Hematopoietic multipotent progenitor cell treated with erythropoietin and hydrocortisone succinate and interleukin-3 and kit ligand, for 15 days (in vitro differentiated cells): Measurements from ENCODE around the gene DVL1.

Experiments
- DNase-seq: peaks from one replicate; pipeline ENCODE4 v3.0.0-alpha.2; 2015; ENCODE audit warnings: low spot score

Gene DVL1

DNA sequence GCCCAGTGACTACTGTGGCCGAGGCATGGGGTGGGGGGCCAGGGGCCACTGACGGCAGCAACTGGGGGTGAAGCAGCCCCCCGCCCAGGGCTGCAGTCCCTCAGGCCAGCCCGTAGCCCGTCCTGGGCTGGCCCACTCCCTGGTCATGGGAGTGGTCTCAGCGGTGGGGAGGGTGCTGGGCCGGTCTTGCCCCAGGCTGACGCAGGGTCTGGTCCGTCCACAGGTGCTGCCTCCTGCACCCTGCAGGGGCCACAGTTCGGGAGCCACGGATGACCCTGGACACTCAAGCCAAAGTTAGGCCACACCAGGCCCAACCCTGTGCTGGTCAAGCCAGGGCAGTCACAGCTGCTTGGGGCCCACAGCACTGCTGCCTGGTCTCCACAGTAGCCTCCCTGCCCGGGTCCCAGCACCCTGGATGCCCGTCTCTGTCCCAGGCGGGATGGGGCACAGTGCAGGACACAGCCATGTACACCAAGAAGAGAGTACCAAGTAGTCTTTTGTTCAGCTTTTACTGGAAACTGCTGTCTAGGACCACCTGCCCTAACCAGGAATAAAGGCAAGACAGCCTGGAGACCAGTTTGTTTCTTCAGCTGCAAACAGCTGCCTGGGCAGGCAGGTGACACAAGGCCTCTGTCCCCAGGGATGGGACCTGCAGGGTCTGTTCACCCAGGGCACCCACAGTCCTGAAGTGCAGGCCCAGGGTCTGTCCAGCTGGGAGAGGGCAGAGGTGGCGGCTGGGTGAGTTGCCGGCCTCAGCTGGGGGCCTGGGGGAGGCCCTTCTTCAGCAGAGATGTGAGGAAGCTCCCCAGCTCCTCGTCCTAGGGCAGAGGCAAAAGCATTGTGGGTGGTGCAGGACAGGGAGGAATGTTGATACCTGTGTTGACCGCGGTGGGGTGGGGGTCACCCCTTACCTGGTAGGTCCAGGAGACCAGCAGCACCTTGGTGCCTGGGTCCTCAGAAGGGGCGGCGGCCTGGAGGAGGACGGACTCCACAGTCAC lies 37.8 kb downstream of the DVL1 start:
- DNase-seq, result no peak

DNA sequence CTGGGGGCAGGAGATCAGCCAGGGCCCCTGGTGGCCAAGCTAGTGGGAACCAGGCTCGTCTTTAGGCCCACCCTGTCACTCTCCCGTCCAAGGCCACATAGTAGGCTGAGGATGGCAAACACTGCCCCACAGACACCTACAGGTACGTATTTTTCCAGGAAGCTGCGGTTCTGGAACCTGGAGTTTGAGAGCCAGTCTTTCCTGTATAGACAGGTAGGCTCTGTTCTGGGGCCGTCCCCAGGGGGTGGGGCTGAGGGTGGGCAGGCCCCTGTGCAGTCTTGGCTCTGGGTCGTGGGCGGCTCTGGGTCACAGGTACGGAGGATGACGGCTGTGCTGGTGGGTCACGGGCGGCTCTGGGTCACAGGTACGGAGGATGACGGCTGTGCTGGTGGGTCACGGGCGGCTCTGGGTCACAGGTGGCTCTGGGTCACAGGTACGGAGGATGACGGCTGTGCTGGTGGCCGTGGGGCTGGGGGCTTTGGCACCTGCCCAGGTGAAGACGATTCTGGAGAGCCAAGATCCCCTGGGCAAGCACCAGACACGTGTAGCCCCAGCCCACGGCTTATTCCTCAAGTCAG lies 38.7 kb downstream of the DVL1 start:
- DNase-seq, result no peak

DNA sequence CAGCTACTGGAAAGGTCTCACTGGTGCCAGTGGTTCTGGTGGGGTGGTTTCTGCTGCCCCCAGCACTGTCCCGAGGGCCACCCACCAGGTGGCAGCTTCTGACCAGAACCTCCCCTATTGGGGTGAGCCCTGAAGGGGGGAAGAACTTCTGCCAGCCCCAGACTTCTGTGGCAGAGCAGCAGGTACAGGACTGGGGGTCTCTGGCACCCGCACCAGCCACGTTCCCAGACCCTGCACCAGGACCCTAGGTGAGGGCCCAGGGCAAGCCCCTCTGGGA lies 39.2 kb downstream of the DVL1 start:
- DNase-seq, result no peak

DNA sequence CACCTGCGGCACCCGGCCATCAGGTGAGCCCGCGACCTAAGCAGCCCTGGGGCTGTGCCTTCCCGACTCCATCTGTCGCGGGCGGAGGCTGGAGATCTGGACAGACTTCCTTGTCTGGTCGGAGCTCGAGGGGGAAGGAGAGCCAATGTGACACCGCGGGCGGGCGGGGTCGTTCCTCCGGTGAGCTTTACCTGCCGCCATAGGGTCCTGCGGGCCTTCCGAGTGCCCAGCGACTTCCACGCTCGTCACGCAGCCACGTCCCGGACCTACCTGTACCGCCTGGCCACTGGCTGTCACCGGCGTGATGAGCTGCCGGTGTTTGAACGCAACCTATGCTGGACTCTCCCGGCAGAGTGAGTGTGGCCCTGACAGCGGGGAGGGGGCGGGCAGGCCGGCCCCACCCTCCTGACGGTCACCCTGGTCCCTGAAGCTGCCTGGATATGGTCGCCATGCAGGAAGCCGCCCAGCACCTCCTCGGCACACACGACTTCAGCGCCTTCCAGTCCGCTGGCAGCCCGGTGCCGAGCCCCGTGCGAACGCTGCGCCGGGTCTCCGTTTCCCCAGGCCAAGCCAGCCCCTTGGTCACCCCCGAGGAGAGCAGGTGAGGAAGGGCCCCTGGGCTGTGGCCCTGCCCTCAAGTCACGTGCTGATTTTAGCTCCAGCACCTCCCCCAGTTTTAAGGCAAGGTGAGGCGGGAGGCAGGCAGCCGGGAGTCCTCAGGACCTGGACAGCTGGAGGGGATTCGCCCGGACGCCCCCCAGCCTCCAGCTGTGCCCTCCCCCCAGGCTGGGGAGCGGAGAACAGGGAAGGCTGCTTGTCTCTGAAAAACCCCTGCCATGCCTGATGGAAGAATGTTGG lies 39.7 kb downstream of the DVL1 start:
- DNase-seq, result no peak

DNA sequence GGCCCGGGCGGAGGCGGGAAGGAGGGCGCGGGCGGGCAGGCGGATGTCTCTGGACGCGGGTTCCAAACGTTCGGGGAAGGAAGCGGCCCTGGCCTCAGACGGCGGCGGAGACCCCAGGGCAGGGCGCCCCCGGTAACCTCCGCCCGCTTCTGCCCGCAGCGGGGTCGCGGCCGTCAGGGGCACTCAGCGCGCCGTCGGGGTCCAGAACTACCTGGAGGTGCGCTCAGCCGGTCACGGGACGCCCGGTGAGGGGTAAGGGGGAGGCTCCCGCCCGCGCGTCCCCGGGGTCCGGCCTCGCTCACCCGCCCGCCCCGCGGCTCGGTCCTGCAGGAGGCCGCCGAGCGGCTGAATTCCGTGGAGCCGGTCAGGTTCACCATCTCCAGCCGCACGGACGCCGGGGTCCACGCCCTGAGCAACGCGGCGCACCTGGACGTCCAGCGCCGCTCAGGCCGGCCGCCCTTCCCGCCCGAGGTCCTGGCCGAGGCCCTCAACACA lies 40.4 kb downstream of the DVL1 start:
- DNase-seq, result no peak

DNA sequence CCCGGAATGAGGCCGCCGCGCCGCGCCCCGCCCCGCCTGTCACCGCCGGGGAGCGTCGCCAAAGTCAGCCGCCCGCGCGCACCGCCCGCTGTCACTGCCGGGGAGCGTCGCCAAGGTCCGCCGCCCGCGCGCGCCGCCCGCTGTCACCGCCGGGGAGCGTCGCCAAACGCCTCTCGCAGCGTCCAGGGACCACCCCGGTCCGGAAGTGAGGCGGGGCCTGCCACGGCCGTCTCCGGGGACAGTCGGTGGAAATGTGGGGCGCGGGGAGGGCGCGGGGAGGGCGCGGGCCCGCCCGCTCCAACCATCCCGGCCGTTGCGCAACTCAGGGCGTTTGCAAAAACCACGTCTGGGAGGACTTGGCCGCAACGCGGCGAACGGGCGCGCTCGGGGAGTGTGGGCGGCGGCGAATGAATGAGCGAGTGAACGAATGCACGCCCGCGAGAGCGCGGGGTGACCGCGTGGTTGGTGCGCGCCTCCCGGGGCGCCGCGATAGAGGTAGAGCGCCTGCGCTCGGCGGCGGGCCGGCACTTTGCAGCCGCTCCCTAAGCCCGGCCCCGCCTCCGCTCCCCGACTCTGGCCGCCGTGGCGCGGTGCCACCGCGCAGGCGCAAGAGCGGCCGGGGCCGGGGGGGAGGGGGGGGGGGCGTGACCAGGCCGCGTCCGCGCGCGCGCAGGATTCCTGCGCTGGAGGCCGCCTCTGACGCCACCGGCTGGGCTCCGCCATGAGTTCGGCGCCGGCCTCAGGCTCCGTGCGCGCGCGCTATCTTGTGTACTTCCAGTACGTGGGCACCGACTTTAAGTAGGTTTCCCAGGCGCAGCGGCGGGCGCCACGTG lies 41.1 kb downstream of the DVL1 start, which contains the start of the genes ACAP3 and PUSL1:
TSS of gene ACAP3 (minus strand) at position 8 of the 833 bp plus-strand sequence. CDS start 115 bp downstream, outside the sequence.
TSS of gene PUSL1 (plus strand) at position 675 of the 833 bp plus-strand sequence. CDS start at position 722, 47 bp downstream.
- peak; percentile 93 for DNase-seq

DNA sequence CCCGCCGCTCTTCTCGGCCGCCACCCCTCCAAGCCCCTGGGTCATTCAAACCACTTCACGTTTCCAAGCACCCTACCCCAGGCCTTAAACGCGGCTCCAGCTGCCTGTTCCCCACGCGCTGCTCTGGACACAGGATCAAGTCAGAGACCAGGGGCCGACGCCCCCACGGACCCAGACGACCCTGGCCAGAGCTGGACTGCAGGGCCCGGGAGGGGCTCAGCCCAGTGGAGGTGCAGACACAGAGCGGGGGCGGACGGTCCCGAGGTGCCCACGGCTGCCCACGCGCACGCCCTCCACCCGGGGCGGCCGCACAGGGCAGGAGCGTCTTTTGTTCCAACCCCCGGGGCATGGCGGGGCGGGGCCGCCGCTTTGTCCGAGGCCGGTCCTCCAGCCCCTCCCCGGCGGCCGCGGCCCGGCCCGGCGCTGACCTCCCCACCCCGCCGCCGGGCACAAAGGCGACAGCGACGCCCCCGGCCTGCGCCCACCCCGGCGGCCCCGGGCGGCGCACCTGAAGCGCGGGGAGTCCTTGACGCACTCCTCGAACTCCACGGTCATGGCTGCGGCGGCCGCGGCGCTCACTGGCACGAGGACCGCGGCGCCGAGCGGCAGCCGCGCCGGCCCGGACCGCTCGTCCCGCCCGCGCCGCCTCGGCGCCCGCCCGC lies 41.8 kb downstream of the DVL1 start:
- DNase-seq, result no peak

DNA sequence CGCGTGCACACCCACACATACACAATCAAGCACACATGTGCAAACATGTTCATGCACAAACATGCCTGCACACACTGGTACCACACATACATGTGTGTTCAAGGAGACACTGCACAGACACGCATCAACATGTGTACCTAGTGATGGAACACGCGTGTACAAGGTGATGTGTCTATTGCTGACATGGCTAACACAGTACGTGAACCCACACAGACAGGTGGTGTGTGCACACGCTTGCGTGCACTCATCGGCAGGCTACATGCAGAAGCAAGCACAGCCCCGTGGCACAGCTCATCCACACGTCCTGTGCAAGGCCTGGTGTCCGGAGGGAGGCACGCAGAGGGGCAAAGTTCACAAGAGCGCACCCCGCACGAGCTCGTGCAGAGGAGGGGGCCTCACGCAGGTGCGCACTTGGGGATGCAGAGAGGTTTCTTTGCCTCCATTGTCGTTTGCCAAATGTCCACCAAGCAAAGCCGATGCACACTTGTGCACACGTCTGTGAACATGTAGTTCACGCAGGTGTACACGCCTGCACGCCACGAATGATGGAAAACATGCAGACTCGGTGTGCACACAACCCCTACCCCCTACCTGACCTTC lies 42.5 kb downstream of the DVL1 start:
- no peak for DNase-seq

DNA sequence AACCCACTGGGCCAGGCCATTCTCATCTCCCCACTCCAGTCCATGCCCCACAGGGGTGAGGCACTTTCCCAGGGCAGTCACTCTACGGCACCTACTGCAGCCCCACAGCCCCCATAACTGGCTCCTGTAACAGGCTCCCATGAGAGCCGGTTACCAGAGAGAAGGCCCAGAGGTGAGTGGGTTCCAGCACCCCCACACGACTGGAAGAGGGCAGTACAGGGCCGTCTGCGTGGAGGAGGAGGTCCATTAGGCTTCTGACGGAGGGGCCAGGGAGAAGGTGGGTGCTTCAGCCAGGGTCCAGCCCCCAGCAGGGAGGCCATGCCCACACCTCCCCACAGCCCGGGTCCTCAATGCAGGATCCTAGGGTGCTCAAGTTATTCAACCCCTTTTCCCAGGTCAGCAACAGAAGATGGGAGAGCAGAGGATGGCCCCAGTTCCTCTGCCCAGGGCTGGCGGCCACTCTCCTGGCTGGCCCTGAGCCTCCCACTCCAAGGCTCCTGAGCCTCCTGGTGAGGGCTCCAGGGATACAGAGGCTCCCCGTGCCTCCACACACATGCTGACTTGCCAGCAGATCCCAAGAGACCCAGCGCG lies 43.1 kb downstream of the DVL1 start:
- DNase-seq, result no peak

DNA sequence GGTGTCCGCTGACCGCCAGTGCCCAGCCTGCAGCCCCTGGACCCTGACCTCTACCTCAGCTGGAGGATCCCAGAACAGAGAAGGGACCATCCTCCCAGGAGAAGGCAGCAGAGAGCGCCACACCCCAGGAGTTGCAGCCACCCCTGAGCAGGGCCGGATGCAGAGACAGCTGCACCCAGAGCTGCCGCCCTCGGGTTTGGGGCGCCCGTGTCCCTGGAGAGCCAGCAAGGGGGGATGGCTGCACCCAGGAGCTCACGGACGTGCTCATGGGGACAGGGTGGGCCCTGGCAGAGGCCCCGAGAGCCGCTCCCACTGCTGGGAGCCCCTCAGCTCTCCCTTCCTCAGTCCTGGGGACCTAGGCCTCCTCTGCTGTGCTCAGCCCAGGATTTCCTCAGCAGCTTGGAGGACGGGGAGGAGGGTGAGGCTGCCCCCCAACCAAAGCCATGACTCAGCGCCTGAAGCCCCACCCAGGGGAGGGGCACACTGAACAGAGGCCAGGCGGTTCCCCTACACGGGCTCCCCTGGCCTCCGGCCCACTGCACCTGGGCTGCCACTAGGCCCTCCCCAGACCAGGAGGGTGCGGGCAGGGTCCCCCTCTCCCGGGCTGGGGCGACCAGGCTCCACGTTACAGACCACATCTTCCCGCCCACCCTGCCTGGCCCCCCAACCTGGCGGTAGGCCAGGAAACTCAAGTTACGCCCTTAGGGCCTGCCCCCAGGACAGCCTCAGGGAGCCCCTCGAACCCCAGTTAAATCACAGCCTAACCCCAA lies 43.7 kb downstream of the DVL1 start:
- peak; percentile 70 for DNase-seq

DNA sequence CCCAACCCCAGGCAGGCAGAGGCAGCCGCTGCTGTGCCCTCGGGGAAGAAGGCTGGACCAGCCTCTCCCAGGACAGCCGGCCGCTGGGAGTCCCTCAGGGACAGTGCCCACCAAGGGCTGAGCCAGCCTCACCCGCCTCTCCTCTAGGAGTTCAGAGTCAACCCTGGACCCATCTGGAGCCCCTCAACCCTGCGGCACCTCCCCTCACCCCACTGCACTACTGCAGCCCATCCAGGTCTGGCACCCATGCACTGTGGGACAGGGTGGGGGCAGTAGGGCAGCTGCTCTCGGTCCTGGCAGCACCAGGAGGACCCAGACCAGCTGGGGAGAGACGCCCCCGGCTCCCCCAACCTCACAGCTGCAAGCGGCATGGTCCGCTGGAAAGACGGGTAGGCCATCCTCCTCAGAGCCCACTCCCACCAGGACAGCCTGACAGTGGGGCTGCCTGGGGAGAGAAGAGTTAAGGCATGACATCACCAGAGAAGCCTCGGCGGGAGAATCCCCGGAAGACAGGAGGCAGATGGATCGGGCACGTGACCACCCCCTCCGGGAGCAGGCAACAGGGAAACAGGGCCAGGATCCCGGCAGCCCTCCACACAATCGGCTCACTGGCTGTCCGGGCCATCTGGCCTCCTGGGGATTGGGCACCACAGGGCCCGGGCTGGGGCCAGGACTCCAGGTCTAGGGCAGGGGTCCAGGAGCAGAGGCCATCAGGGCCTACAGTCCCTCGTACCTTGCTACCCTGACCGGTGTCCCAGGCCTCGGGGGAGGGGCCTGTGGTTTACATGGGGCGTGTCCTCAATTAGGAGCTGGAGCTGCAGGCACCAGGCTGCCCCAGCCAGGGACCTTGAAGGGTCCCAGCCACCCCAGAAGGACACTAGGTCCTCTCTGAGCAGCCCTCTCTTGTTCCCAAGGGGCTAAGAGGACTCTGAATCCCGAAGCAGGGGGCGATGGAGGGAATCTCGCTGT lies 44.6 kb downstream of the DVL1 start:
- DNase-seq, result no peak

DNA sequence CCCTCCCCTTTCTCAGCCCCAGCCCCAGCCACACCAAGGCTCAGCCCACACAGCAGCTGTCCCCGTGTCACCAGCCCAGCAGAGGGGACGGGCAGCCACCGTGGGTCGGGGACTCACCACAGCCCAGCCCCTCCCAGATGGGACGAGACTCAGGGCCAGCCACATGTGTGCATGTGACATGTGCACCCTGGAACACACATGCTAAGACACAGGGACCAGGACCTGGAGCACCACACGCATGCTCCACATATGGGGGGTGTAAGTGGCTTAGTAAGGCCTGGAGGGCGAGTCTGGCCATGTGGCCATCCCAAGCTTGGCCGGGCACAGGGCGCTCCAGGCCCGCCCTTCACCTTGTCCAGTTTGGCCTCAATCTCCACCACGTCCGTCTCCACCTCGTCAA lies 45.5 kb downstream of the DVL1 start:
- no peak for DNase-seq

DNA sequence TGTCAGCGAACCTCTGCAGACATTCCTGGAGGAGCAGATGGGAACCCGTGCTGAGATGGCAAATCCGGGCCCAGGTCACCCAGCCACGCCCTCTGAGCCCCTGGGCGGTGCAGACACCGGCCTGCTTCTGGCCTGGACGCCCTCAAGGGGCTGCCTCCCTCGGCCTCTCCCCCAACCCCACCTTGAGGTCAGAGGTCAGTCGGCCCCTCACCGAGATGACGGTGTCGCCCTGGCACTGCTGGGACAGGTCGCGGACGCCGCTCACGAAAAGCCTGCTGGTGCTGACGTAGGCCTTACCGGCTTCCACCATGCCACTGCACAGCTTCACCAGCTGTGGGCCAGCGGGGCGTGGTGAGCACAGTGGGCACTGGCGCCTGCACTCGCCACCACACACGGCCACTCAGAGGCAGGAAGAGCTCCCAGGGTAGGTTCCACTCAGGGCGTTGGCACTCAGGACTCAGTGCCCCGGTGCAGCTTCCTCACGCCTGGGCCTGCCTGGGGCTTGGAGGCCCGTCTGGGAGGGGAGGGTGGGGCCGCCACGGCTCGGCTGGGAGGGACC lies 46.2 kb downstream of the DVL1 start:
- DNase-seq, result no peak

DNA sequence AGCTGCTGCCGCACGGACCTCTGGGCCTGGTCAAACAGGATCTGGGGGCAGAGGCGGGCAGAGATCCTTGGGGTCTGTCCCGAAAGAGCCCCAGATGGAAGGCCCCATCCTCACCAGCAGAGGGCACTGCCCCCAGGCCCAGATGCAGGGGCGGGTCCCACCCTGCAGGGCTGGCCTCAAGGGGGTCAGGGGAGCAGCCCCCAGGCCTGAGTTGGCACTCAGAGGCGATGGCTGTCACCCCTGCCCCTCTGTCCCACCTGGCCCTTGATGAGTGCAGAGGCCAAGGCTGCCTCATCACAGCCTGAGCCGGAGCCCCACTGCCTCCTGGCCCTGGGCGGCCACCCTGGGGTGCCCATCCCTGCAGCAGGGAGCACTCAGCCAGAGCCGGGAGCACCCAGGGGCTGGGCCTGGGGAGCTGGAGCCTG lies 47.2 kb downstream of the DVL1 start:
- no peak for DNase-seq

DNA sequence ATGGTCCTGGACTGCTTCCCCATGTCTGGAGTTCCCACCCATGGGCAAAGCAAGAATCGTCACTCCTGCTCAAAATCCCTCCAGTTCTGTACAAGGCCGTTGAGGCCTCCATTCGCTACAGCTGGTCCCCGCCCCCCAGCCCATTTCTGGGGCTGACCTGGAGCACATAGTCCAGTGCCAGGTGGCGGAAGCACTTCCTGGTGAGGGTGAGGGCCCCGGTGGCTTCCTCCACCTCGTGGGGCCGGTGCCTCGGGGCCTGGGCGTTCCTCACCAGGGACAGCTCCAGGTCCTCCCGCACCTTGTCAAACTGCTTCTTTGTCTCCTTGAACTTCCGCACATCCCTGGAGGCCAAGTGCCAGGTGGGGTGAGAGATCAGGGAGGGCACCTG lies 48.9 kb downstream of the DVL1 start:
- no peak for DNase-seq

DNA sequence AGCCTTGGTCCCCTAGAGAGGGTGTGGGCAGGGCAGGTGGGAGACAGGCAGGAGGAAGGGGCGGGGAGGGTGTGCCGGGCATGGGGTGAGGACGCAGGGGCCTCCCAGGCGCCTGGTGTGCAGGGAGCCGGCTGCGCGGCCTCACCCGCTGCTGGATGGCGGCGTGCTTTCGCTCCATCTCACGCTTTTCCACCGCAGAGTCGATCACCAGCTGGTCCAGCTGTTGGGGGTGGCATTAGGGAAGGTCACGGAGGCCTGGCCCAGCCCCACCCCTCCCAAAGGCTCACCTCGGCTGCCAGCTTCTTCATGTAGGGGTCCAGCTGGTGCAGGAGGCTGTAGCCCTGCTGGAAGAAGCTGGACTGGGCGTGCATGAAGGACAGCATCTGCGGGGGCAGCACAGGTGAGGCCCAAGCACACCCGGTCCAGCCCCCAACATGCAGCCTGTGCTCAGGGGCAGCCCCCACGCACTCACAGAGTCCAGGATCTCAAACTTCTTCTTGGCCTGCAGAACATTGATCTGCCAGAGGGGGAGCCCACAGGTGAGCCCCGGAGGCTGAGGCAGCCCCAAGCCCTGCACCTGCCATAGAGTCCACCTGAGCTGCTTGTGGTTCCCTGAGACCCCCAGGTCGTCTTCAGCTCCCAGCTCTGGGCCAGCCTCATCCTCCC lies 49.4 kb downstream of the DVL1 start:
- DNase-seq, result no peak
